ENCODE measurements around the gene NUDT22. TPM values are rescaled to one million over a fixed set of nuclear protein-coding genes. Genes with fewer than 3 reads are reported as not detected.

The NUDT22 gene
- total RNA-seq = 71.6 and 79.7 TPM in 2 replicates

GRCh38 chr11:64225608-64226506 lies at the start of gene NUDT22, which contains the start of gene TRPT1:
NUDT22 (plus strand) TSS chr11:64226274; CDS start chr11:64226653, 379 bp downstream.
TRPT1 (minus strand) TSS chr11:64226186; CDS start chr11:64225860, 326 bp downstream.

GRCh38 chr11:64185693-64186491 lies 40.2 kb upstream of the NUDT22 start, which contains the start of gene STIP1:
STIP1 (plus strand) TSS chr11:64186171; CDS start chr11:64186262, 91 bp downstream.

GRCh38 chr11:64206457-64207255 lies 19.4 kb upstream of the NUDT22 start, which contains the start of gene FERMT3:
FERMT3 (plus strand) TSS chr11:64206721; CDS start chr11:64207365, 644 bp downstream.

GRCh38 chr11:64230171-64230984 lies 4.3 kb downstream of the NUDT22 start, which contains the start of gene DNAJC4:
DNAJC4 (plus strand) TSS chr11:64230548; CDS start chr11:64230855, 307 bp downstream.

GRCh38 chr11:64233913-64234586 lies 8.0 kb downstream of the NUDT22 start, which contains the start of gene VEGFB:
VEGFB (plus strand) TSS chr11:64234584; CDS start chr11:64234834, 250 bp downstream.

GRCh38 chr11:64240435-64241240 lies 14.6 kb downstream of the NUDT22 start, which contains the start of gene FKBP2:
FKBP2 (plus strand) TSS chr11:64241095; CDS start chr11:64242388, 1,293 bp downstream.

GRCh38 chr11:64246871-64247728 lies 21.0 kb downstream of the NUDT22 start, which contains the start of gene PPP1R14B:
PPP1R14B (minus strand) TSS chr11:64246943; CDS start chr11:64246673, 270 bp downstream.

GRCh38 chr11:64251016-64251752 lies 25.1 kb downstream of the NUDT22 start, which contains the start of gene PLCB3:
PLCB3 (plus strand) TSS chr11:64251530; CDS start chr11:64251650, 120 bp downstream.

Other genes with a start within 250 kb of the NUDT22 start
- gene OTUB1, start 239.8 kb upstream of the NUDT22 start, total RNA-seq = 38.7 and 55.8 TPM in 2 replicates
- 0.44 TPM in 1 of 2 replicates, not detected in the other for gene FLRT1, start 190.3 kb upstream of the NUDT22 start, total RNA-seq
- 4.3 and 15.8 TPM in 2 replicates for gene MACROD1, start 60.2 kb upstream of the NUDT22 start, total RNA-seq
- gene STIP1, start 40.1 kb upstream of the NUDT22 start, total RNA-seq = 244 and 265 TPM in 2 replicates
- 3.9 and 10.2 TPM in 2 replicates for gene FERMT3, start 19.6 kb upstream of the NUDT22 start, total RNA-seq
- 47.5 and 50.7 TPM in 2 replicates for gene TRPT1, start 88 bp upstream of the NUDT22 start, total RNA-seq
- 7.6 and 7.7 TPM in 2 replicates for gene DNAJC4, start 4.3 kb downstream of the NUDT22 start, total RNA-seq
- gene VEGFB, start 8.3 kb downstream of the NUDT22 start, total RNA-seq = 29.3 and 57.1 TPM in 2 replicates
- 35.2 and 94.5 TPM in 2 replicates for gene FKBP2, start 14.8 kb downstream of the NUDT22 start, total RNA-seq
- 141 and 291 TPM in 2 replicates for gene PPP1R14B, start 20.7 kb downstream of the NUDT22 start, total RNA-seq
- gene PLCB3, start 25.3 kb downstream of the NUDT22 start, total RNA-seq = 27.6 and 105 TPM in 2 replicates
- 63.9 and 69.3 TPM in 2 replicates for gene BAD, start 58.4 kb downstream of the NUDT22 start, total RNA-seq
- gene GPR137, start 59.6 kb downstream of the NUDT22 start, total RNA-seq = 14.7 and 18.0 TPM in 2 replicates
- gene KCNK4, start 65.0 kb downstream of the NUDT22 start, total RNA-seq = under 0.01 TPM in 1 of 2 replicates, not detected in the other
- gene CATSPERZ, start 74.1 kb downstream of the NUDT22 start, total RNA-seq = 0.44 TPM in 1 of 2 replicates, not detected in the other
- gene ESRRA, start 79.2 kb downstream of the NUDT22 start, total RNA-seq = 23.2 and 36.2 TPM in 2 replicates
- 167 and 197 TPM in 2 replicates for gene TRMT112, start 91.3 kb downstream of the NUDT22 start, total RNA-seq
- gene PRDX5, start 91.8 kb downstream of the NUDT22 start, total RNA-seq = 124 and 331 TPM in 2 replicates
- 0.66 and 1.4 TPM in 2 replicates for gene CCDC88B, start 113.9 kb downstream of the NUDT22 start, total RNA-seq
- gene RPS6KA4, start 132.9 kb downstream of the NUDT22 start, total RNA-seq = 38.3 and 101 TPM in 2 replicates